Activated CD4-positive, alpha-beta T cell treated with anti-CD3 and anti-CD28 coated beads for 36 hours (primary cell): ENCODE measurements around the gene C1QTNF8. TPM values are rescaled to one million over a fixed set of nuclear protein-coding genes. Genes with fewer than 3 reads are reported as not detected.
"Not testable (repeated sequence)": the region's sequence is repeated elsewhere in the genome, so short reads cannot be mapped to it uniquely, and the experiment has no call there.

Source experiments
- ATAC-seq: fragments of 200-7000 bp; cut with Tn5 transposase; one replicate; pipeline ENCODE4 v1.10.0; 2021; ENCODE audit warnings: mild to moderate bottlenecking, moderate library complexity
- CTCF ChIA-PET: fragments of 350-600 bp; sonication (Branson Sonifier 250); formaldehyde crosslinking; loops from one replicate; lab custom pipeline; 2021; ENCODE audit warnings: antibody characterized with exemption; lab: Charles Lee
- POLR2A ChIA-PET: fragments of 350-600 bp; sonication (Branson Sonifier 250); formaldehyde crosslinking; loops from one replicate; lab custom pipeline; 2021; ENCODE audit warnings: antibody characterized with exemption, inconsistent platforms; lab: Charles Lee
- DNase-seq: peaks from one replicate; pipeline ENCODE4 v3.0.0-alpha.2; 2020
- H3K27ac Mint-ChIP-seq: one replicate; pipeline ENCODE4 v1.8.0; 2021; ENCODE audit warnings: mixed read lengths
- H3K27me3 Mint-ChIP-seq: one replicate; pipeline ENCODE4 v1.8.0; 2021; ENCODE audit warnings: mixed read lengths
- H3K36me3 Mint-ChIP-seq: one replicate; pipeline ENCODE4 v1.8.0; 2021; ENCODE audit warnings: low read depth, mixed read lengths
- H3K4me1 Mint-ChIP-seq: one replicate; pipeline ENCODE4 v1.8.0; 2021; ENCODE audit warnings: mixed read lengths
- H3K4me3 Mint-ChIP-seq: one replicate; pipeline ENCODE4 v1.8.0; 2021; ENCODE audit warnings: mild to moderate bottlenecking, moderate library complexity, mixed read lengths
- H3K9me3 Mint-ChIP-seq: one replicate; pipeline ENCODE4 v1.8.0; 2021; ENCODE audit warnings: low read depth, mixed read lengths
- intact Hi-C, 2 experiments: fragments of 100-400 bp; cut with DNase I in 1 of 2; cut with micrococcal nuclease in 1 of 2; formaldehyde crosslinking; loops; one replicate each; pipeline versions ENCODE4 v1.14.2 to v1.15.1; 2022 to 2024; cut with DNase I, micrococcal nuclease
- total RNA-seq, 2 experiments: library from RNA; stranded (reverse); gene quantifications; one replicate each; pipeline ENCODE4 v1.2.3, GENCODE V29; 2021

The C1QTNF8 gene
- total RNA-seq, 2 experiments from 2014 or later, result not detected

DNA sequence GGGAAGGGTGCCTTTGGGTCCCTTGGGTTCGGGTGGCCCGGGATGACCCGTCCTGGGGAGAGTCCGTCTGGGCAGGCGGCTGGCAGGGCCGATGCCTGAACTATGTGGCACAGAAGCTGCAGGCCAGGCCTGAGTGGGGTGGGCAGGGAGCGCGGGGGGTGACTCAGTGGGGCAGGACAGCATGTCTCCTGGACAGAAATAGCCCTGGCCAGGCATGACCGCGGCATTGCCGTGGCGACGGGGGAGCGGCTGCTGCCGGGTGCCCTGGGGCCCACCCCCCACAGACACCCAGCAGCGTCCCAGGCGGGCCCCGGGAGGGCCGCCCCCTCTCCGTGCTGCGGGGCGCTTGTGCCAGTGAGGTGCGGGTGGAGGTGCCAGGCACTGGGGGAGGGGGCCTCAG is 1.8 kb upstream of the C1QTNF8 start:
- ChIA-PET CTCF (no interaction called here), POLR2A (no interaction called here)
- DNase-seq (no peak), ATAC-seq (no peak)
- Mint-ChIP-seq H3K27me3 (no peaks in the 10 kb centered on the region), H3K4me3 (no peak overlapping the region), H3K27ac (no peak overlapping the region), H3K36me3 (no peaks in the 10 kb centered on the region), H3K4me1 (no peaks in the 10 kb centered on the region), H3K9me3 (no peaks in the 10 kb centered on the region)
- intact Hi-C loops, result no loop called here

DNA sequence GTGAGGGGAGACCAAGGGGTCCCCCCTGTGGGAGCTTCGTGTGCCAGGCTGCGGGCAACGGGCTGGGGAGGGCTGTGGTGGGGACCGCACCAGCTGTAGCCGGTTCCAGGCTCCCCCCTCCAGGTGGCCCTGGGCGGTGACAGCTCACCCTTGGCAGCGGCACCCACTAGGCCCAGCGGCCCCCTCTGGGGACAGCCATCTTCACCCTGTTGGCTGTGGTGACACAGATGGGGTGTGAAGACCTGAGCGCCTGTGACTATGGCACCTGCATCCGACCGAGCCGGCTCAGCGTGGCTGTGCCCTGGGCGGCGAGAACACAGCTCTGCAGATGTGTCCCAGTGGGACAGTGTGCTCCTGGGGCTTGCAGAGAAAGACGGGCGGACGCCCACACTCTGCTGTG is 1.1 kb upstream of the C1QTNF8 start:
- Mint-ChIP-seq H3K4me1 (no peaks in the 10 kb centered on the region), H3K4me3 (no peak overlapping the region), H3K27me3 (no peaks in the 10 kb centered on the region), H3K9me3 (no peaks in the 10 kb centered on the region), H3K36me3 (no peaks in the 10 kb centered on the region), H3K27ac (no peak overlapping the region)
- no peak for ATAC-seq
- intact Hi-C loops, result no loop called here
- no peak for DNase-seq
- POLR2A ChIA-PET, result no interaction called here
- CTCF ChIA-PET, result no interaction called here

- DNase-seq, result no peak
These were observed 435 bp downstream of the C1QTNF8 start for GRCh38 chr16:1095450-1096168.

GRCh38 chr16:1094601-1095449 is 1.2 kb downstream of the C1QTNF8 start:
- H3K9me3 Mint-ChIP-seq, result no peaks in the 10 kb centered on the region
- H3K27ac Mint-ChIP-seq, result no peak overlapping the region
- no peak for DNase-seq
- intact Hi-C loops, result no loop called here
- CTCF ChIA-PET, result interaction anchor here (0.5 kb wide), 1 partner anchor 1093 kb away, joined by 3 read pairs; no protein-coding TSS in a partner anchor
- H3K36me3 Mint-ChIP-seq, result no peaks in the 10 kb centered on the region
- no peak for ATAC-seq
- H3K27me3 Mint-ChIP-seq, result no peaks in the 10 kb centered on the region
- H3K4me1 Mint-ChIP-seq, result no peaks in the 10 kb centered on the region
- POLR2A ChIA-PET, result no interaction called here
- H3K4me3 Mint-ChIP-seq, result no peak overlapping the region

More at GRCh38 chr16:1095450-1096168, 435 bp downstream of the C1QTNF8 start:
- H3K4me1 Mint-ChIP-seq, result no peaks in the 10 kb centered on the region
- no peaks in the 10 kb centered on the region for H3K36me3 Mint-ChIP-seq
- no peaks in the 10 kb centered on the region for H3K9me3 Mint-ChIP-seq
- no peak overlapping the region for H3K27ac Mint-ChIP-seq
- ChIA-PET CTCF (no interaction called here), POLR2A (no interaction called here)
- no peaks in the 10 kb centered on the region for H3K27me3 Mint-ChIP-seq
- ATAC-seq, result no peak
- intact Hi-C loops, result no loop called here
- H3K4me3 Mint-ChIP-seq, result no peak overlapping the region

DNA sequence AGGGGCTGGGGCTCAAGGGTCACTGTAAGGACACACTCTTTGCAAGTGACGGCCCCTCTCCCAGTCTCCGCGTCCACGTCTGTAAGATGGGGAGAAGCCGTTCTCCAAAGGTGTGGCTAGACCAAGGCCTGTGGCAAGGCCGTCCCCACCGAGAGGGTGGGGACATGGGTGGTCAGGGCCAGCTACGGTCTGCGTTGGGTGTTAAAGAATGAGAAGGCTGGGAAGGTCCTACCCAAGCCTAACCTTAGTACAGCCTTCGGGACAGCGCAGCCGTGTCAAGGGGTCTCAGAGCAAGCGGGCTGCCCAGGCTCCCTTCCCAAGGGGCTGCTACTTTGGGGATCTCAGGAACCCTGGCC is 1.9 kb downstream of the C1QTNF8 start:
- Mint-ChIP-seq H3K4me3 (no peak overlapping the region), H3K9me3 (no peaks in the 10 kb centered on the region), H3K27me3 (no peaks in the 10 kb centered on the region), H3K36me3 (no peaks in the 10 kb centered on the region), H3K4me1 (no peaks in the 10 kb centered on the region), H3K27ac (no peak overlapping the region)
- CTCF ChIA-PET, result no interaction called here
- POLR2A ChIA-PET, result no interaction called here
- ATAC-seq, result no peak
- no peak for DNase-seq
- intact Hi-C loops, result no loop called here

- POLR2A ChIA-PET, result no interaction called here
These were observed 2.5 kb downstream of the C1QTNF8 start for GRCh38 chr16:1093284-1094123.

DNA sequence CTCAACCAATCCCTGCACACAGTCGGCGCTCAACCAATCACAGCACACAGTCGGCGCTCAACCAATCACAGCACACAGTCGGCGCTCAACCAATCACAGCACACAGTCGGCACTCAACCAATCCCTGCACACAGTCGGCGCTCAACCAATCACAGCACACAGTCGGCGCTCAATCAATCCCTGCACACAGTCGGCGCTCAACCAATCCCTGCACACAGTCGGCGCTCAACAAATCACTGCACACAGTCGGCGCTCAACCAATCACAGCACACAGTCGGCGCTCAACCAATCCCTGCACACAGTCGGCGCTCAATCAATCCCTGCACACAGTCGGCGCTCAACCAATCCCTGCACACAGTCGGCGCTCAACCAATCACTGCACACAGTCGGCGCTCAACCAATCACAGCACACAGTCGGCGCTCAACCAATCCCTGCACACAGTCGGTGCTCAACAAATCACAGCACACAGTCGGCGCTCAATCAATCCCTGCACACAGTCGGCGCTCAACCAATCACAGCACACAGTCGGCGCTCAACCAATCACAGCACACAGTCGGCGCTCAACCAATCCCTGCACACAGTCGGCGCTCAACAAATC is 3.3 kb downstream of the C1QTNF8 start:
- H3K27me3 Mint-ChIP-seq, intact Hi-C loops, ATAC-seq, DNase-seq, H3K36me3 Mint-ChIP-seq, POLR2A ChIA-PET, H3K9me3 Mint-ChIP-seq, H3K4me1 Mint-ChIP-seq, H3K27ac Mint-ChIP-seq, H3K4me3 Mint-ChIP-seq: not testable (repeated sequence)
- CTCF ChIA-PET, result interaction anchor here (0.9 kb wide), 1 partner anchor 236 kb away, joined by 4 read pairs; no protein-coding TSS in a partner anchor

More at GRCh38 chr16:1093284-1094123, 2.5 kb downstream of the C1QTNF8 start:
- CTCF ChIA-PET, result interaction anchor here (0.9 kb wide), 1 partner anchor 237 kb away, joined by 4 read pairs; no protein-coding TSS in a partner anchor
- ATAC-seq, result peak; percentile 67
- peak; percentile 66 for DNase-seq
- Mint-ChIP-seq H3K27me3 (no peaks in the 10 kb centered on the region), H3K4me3 (no peak overlapping the region), H3K27ac (no peak overlapping the region), H3K9me3 (no peaks in the 10 kb centered on the region), H3K36me3 (no peaks in the 10 kb centered on the region), H3K4me1 (no peaks in the 10 kb centered on the region)
- intact Hi-C loops, result no loop called here

DNA sequence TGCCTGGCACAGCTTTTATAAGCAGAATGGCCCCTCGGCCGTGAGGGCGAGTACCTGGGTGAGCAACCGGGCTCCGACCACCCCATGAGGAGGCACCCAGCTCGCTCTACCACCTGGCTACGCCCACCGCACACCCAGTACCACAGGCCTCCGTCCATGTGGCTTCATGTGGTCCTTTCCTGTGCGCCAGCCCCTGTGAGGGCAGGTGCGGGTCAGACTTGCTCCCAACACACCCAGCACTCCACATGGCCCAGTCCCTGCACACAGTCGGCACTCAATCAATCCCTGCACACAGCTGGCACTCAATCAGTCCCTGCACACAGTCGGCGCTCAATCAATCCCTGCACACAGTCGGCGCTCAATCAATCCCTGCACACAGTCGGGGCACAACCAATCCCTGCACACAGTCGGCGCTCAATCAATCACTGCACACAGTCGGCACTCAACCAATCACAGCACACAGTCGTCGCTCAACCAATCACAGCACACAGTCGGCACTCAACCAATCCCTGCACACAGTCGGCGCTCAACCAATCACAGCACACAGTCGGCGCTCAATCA is 4.0 kb downstream of the C1QTNF8 start:
- H3K4me1 Mint-ChIP-seq, result no peaks in the 10 kb centered on the region
- no peak overlapping the region for H3K4me3 Mint-ChIP-seq
- H3K36me3 Mint-ChIP-seq, result no peaks in the 10 kb centered on the region
- H3K27me3 Mint-ChIP-seq, result peaks cover 6% of the 10 kb centered on the region
- ATAC-seq (no peak), DNase-seq (no peak)
- intact Hi-C loops, result no loop called here
- H3K27ac Mint-ChIP-seq, result no peak overlapping the region
- H3K9me3 Mint-ChIP-seq, result no peaks in the 10 kb centered on the region
- POLR2A ChIA-PET, result no interaction called here
- CTCF ChIA-PET, result no interaction called here

DNA sequence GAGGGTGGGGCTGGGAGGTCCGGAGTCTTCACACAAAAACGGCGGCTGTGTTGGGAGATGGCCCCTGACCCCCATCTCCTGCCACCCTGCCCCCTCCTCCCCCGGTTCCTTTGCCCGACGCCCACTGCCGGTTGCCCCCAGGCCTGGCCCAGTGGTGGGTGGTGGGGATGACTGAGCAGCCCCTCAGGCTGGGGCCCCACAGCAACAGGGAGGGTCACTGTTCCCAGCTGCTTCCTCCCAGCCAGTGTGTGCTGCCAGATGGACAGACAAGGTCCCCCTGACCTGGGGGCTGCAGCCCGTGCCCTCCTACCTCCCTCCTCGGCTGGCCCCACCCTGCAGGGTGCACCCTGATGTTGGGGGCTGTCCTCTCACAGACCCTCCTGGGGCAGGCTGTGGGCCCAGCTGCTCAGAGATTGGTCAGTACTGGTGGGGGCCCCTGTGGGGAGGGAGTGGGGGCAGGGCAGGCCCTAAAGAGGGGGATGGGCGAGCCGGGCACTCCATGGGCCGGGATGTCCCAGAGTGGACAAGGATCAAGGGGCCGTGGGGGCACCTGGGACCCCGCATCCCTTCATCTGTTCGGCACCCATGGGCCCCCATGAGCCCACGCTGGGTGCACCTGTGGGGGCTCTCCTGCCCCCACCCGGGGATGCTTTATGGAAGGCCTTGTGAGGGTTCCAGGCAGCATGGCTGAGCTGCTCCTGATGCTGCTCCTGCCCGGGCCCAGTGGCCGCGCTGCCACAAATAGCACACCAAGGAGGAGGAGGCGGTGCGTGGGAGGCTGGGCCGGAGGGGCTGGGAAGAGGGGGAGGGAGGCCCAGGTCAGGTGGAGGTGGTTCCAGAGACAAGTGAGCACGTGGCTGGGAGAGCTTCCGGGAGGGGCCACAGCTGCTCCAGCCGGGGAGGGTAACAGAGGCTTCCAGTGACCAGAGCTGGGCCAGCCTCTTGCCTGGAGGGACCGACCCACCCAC is 5.1 kb downstream of the C1QTNF8 start:
- no peaks in the 10 kb centered on the region for H3K4me1 Mint-ChIP-seq
- CTCF ChIA-PET, result no interaction called here
- POLR2A ChIA-PET, result no interaction called here

More for the DNA sequence above, 5.1 kb downstream of the C1QTNF8 start:
- no peak overlapping the region for H3K4me3 Mint-ChIP-seq
- ATAC-seq (no peak), DNase-seq (no peak)
- no peaks in the 10 kb centered on the region for H3K36me3 Mint-ChIP-seq
- peaks cover 6% of the 10 kb centered on the region for H3K27me3 Mint-ChIP-seq
- H3K9me3 Mint-ChIP-seq, result peaks cover under 1% of the 10 kb centered on the region
- intact Hi-C loops, result no loop called here
- H3K27ac Mint-ChIP-seq, result no peak overlapping the region
